B cell (primary cell): ENCODE results near the gene SLC6A7. TPM values are rescaled to one million over a fixed set of nuclear protein-coding genes. Genes with fewer than 3 reads are reported as not detected.

Source experiments
- ATAC-seq: fragments of 200-7000 bp; cut with Tn5 transposase; one replicate; pipeline ENCODE4 v1.10.0; 2021; ENCODE audit warnings: low read depth, mild to moderate bottlenecking, moderate number of reproducible peaks, moderate library complexity
- CTCF ChIA-PET: fragments of 350-600 bp; sonication (Branson Sonifier 250); formaldehyde crosslinking; loops from one replicate; lab custom pipeline; 2021; ENCODE audit warnings: antibody characterized with exemption, inconsistent platforms; lab: Charles Lee
- POLR2A ChIA-PET: fragments of 350-600 bp; sonication (Branson Sonifier 250); formaldehyde crosslinking; loops from one replicate; lab custom pipeline; 2021; ENCODE audit warnings: antibody characterized with exemption; lab: Charles Lee
- DNase-seq: peaks from one replicate; pipeline ENCODE4 v3.0.0; 2013
- H2AFZ ChIP-seq: 2 replicates; pipeline ENCODE4 v1.6.1; 2012; ENCODE audit warnings: mild to moderate bottlenecking, low read depth, low read length; ENCODE audit not compliant: insufficient read depth, poor library complexity, severe bottlenecking
- H3K27ac ChIP-seq, 2 donors: 1 replicate in 1 of 2; 2 replicates in 1 of 2; pipeline ENCODE4 v1.5.1; 2012 to 2013; ENCODE audit warnings: low read length in 2 of 2, mild to moderate bottlenecking in 2 of 2, moderate library complexity in 1 of 2
- H3K27me3 ChIP-seq, 4 experiments: fragments of 200-600 bp in 1 of 4; sonication (generic) in 1 of 4; replicated peaks in 1 of 4; 1 replicate in 2 of 4; 2 replicates in 2 of 4; pipeline versions ENCODE4 v1.6.1 to v1.7.0; 2013 to 2016; ENCODE audit warnings: low read length in 3 of 4, mild to moderate bottlenecking in 2 of 4, mixed read lengths in 1 of 4, moderate library complexity in 1 of 4; ENCODE audit not compliant: insufficient read depth in 4 of 4, control insufficient read depth in 3 of 4; ENCODE audit errors: control extremely low read depth in 1 of 4
- H3K36me3 ChIP-seq, 2 experiments: replicated peaks in 1 of 2; 1 replicate in 1 of 2; 2 replicates in 1 of 2; pipeline versions ENCODE4 v1.6.1 to v1.7.1; 2013; ENCODE audit warnings: low read length in 1 of 2; ENCODE audit not compliant: insufficient read depth in 2 of 2, control insufficient read depth in 1 of 2; ENCODE audit errors: control extremely low read depth in 1 of 2, extremely low read depth in 1 of 2
- H3K4me1 ChIP-seq, 2 donors: fragments of 200-600 bp in 1 of 2; sonication (generic) in 1 of 2; 1 replicate in 1 of 2; 2 replicates in 1 of 2; pipeline versions ENCODE4 v1.5.1 to v1.6.1; 2013 to 2017; ENCODE audit warnings: low read length in 2 of 2; ENCODE audit not compliant: control insufficient read depth in 2 of 2, insufficient read depth in 2 of 2
- H3K4me2 ChIP-seq: replicated peaks from 2 replicates; pipeline ENCODE3; 2012; ENCODE audit warnings: mild to moderate bottlenecking, low read depth, low read length; ENCODE audit not compliant: poor library complexity, severe bottlenecking
- H3K4me3 ChIP-seq, 5 experiments: fragments of 200-600 bp in 1 of 5; sonication (generic) in 1 of 5; 1 replicate in 3 of 5; 2 replicates in 2 of 5; pipeline versions ENCODE4 v1.5.1 to v1.7.0; 2011 to 2016; ENCODE audit warnings: low read length in 4 of 5, mild to moderate bottlenecking in 4 of 5, low read depth in 2 of 5, control low read depth in 1 of 5, moderate library complexity in 1 of 5; ENCODE audit not compliant: insufficient read depth in 1 of 5; ENCODE audit errors: control extremely low read depth in 1 of 5, extremely low read depth in 1 of 5
- H3K79me2 ChIP-seq: fragments of 200-600 bp; sonication (generic); one replicate; pipeline ENCODE4 v1.6.0; 2016; ENCODE audit warnings: low read length; ENCODE audit not compliant: control insufficient read depth, insufficient read depth
- H3K9ac ChIP-seq: fragments of 200-600 bp; sonication (generic); 2 replicates; pipeline ENCODE4 v1.6.1; 2017; ENCODE audit warnings: mild to moderate bottlenecking, low read length, moderate library complexity
- H3K9me3 ChIP-seq, 3 donors: one replicate each; pipeline versions ENCODE4 v1.6.1 to v1.7.1; 2013; ENCODE audit warnings: low read length in 2 of 3; ENCODE audit not compliant: control insufficient read depth in 2 of 3, insufficient read depth in 1 of 3; ENCODE audit errors: control extremely low read depth in 1 of 3
- H4K20me1 ChIP-seq: 2 replicates; pipeline ENCODE4 v1.6.0; 2012; ENCODE audit warnings: mild to moderate bottlenecking, low read length; ENCODE audit not compliant: insufficient read depth, control insufficient read depth, poor library complexity, severe bottlenecking
- H3K27ac Mint-ChIP-seq: one replicate; pipeline ENCODE4 v1.8.0; 2021; ENCODE audit warnings: mixed read lengths
- H3K27me3 Mint-ChIP-seq: one replicate; pipeline ENCODE4 v1.8.0; 2021; ENCODE audit warnings: mixed read lengths
- H3K4me1 Mint-ChIP-seq: one replicate; pipeline ENCODE4 v1.8.0; 2021; ENCODE audit warnings: mixed read lengths
- H3K4me3 Mint-ChIP-seq: one replicate; pipeline ENCODE4 v1.8.0; 2021; ENCODE audit warnings: mixed read lengths
- H3K9me3 Mint-ChIP-seq: one replicate; pipeline ENCODE4 v1.8.0; 2022; ENCODE audit warnings: mixed read lengths; ENCODE audit not compliant: insufficient read depth
- CTCF ChIP-seq: fragments of 200-600 bp; IDR thresholded peaks from one replicate; pipeline ENCODE4 v1.8.0; 2022; ENCODE audit warnings: antibody characterized with exemption, mild to moderate bottlenecking
- EZH2 ChIP-seq: IDR thresholded peaks from 2 replicates; pipeline ENCODE4 v1.6.1; 2012; ENCODE audit warnings: borderline replicate concordance, low read depth, mild to moderate bottlenecking, moderate library complexity, low read length; ENCODE audit not compliant: insufficient read depth, poor library complexity, severe bottlenecking
- WGBS: methylation state at CpG from one replicate; pipeline ENCODE4 v1.1.5; 2013; ENCODE audit warnings: missing lambda C conversion rate; ENCODE audit not compliant: insufficient coverage; 5-methylcytosine and 5-hydroxymethylcytosine counted together
- intact Hi-C: fragments of 100-400 bp; cut with micrococcal nuclease; formaldehyde crosslinking; loops from one replicate; pipeline ENCODE4 v1.10.0; 2022
- polyA plus RNA-seq: library from polyadenylated mRNA; depleted of rRNA; stranded (reverse); fragments of >200 nt; gene quantifications from 2 replicates; pipeline ENCODE4 v1.2.3, GENCODE V29; 2012
- total RNA-seq, 2 donors: library from RNA; stranded (reverse); fragments of 120-200 nt in 1 of 2; gene quantifications; 1 replicate in 1 of 2; 2 replicates in 1 of 2; pipeline versions ENCODE4 v1.2.3 to v1.2.4, GENCODE V29; 2013 to 2022

Gene SLC6A7
- total and polyA plus RNA-seq, 2 donors (not counting 1 experiment from before 2014, with no cell fraction given) = not detected

DNA sequence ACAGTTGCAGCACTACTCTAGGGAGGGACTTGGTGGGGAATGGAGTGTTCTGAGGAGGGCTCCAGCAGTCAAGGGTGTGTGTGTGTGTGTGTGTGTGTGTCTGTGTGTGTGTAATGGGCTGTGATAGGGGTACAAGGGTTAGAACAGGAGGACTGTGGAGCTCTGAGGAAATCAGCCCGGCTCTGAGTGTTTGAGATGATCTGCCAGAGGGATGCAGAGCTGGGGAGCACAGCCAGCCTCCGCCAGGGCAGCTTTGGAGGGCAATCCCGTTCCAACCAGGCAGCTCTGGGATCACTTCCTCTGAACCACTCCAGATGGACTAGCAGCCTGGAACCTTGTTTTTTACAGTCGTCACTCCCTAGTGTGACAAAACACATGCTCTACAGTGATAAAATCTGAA is 3.0 kb upstream of the SLC6A7 start:
- H3K27me3 Mint-ChIP-seq = peaks cover 28% of the 10 kb centered on the region
- no peaks in the 10 kb centered on the region for H3K36me3 ChIP-seq
- H3K9me3 ChIP-seq = no peaks in the 10 kb centered on the region
- TF ChIP-seq EZH2 (no peak), CTCF (no peak)
- H3K4me1 ChIP-seq = no peaks in the 10 kb centered on the region
- H4K20me1 ChIP-seq = no peaks in the 10 kb centered on the region
- 82% methylated on average over 3 of the region's 4 CpGs for WGBS
- no peak overlapping the region for H3K27ac Mint-ChIP-seq
- no peaks in the 10 kb centered on the region for H3K4me1 Mint-ChIP-seq
- H3K4me2 ChIP-seq = no peak overlapping the region
- no peak overlapping the region for H3K9ac ChIP-seq
- H3K4me3 ChIP-seq = no peak overlapping the region
- H3K27ac ChIP-seq = no peak overlapping the region
- intact Hi-C loops = no loop called here
- ATAC-seq = no peak
- H3K4me3 Mint-ChIP-seq = no peak overlapping the region
- no peaks in the 10 kb centered on the region for H3K79me2 ChIP-seq
- H3K9me3 Mint-ChIP-seq = no peaks in the 10 kb centered on the region
- DNase-seq = no peak
- peaks cover 0 to 21% (median 7%) of the 10 kb centered on the region in 4 experiments for H3K27me3 ChIP-seq
- no peak overlapping the region for H2AFZ ChIP-seq
- ChIA-PET POLR2A (no interaction called here), CTCF (interaction anchor here (1.2 kb wide), 1 partner anchor 31 kb away, joined by 3 read pairs; no protein-coding TSS in a partner anchor)

DNA sequence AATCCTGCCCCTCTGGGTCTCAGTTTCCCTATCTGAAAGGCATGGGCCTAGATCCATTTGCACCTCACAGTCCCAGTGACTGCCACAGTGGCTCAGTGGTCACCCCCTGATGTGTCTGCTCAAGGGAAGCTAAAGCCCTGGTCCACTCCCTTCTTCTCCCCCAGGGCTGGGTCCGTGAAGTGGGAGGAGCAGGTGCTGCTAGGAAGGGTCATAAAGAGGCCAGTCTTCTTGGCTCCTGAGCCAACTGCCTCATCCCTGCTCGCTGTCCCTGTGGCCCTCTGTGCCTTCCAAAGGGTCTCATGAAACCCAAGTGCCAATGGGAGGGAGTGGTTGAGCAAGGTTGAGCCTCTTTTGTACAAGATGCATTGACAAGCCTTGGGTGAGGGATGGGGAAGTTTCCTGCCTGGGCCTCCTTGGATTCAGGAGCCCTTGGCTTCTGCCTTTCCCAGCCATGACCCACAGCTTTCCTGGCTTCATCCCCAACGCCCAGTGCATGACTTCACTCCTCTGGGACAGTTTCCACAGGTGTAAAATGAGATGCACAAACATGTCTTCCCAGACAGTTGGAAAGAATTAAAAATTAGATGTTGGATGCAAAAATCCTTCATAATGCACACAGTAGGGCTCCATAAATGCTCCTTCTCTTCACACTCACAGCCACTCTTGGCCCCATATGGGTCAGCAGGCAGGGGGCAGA is 1.6 kb upstream of the SLC6A7 start:
- TF ChIP-seq EZH2 = no peak
- TF ChIP-seq CTCF = no peak

More for the DNA sequence above, 1.6 kb upstream of the SLC6A7 start:
- Mint-ChIP-seq H3K27me3 (peaks cover 31% of the 10 kb centered on the region), H3K9me3 (no peaks in the 10 kb centered on the region), H3K4me3 (no peak overlapping the region), H3K4me1 (no peaks in the 10 kb centered on the region), H3K27ac (no peak overlapping the region)
- Histone ChIP-seq H4K20me1 (no peaks in the 10 kb centered on the region), H2AFZ (no peak overlapping the region), H3K9ac (no peak overlapping the region), H3K36me3 (no peaks in the 10 kb centered on the region), H3K4me2 (no peak overlapping the region), H3K27ac (no peak overlapping the region), H3K4me1 (no peaks in the 10 kb centered on the region), H3K9me3 (no peaks in the 10 kb centered on the region), H3K27me3 (peaks cover 0 to 25% (median 7%) of the 10 kb centered on the region in 4 experiments), H3K79me2 (no peaks in the 10 kb centered on the region), H3K4me3 (no peak overlapping the region)
- ChIA-PET CTCF (no interaction called here), POLR2A (no interaction called here)
- DNase-seq (no peak), ATAC-seq (no peak)
- intact Hi-C loops = no loop called here
- WGBS = 63% methylated on average over 1 of the region's 3 CpGs
